GM12891 (cell line): ENCODE measurements around the gene ZBTB21.

ENCODE experiments used
- PAX5 ChIP-seq: IDR thresholded peaks from 2 replicates; pipeline ENCODE4 v1.6.1; 2011; ENCODE audit warnings: low read length, moderate library complexity, mild to moderate bottlenecking; ENCODE audit not compliant: insufficient read depth, severe bottlenecking
- POLR2A ChIP-seq: IDR thresholded peaks from 2 replicates; pipeline ENCODE4 v1.6.1; 2011; ENCODE audit warnings: low read depth, low read length, control low read depth
- POLR2AphosphoS5 ChIP-seq: IDR thresholded peaks from 2 replicates; pipeline ENCODE4 v1.6.1; 2011; ENCODE audit warnings: low read depth, low read length, control low read depth

GRCh38 chr21:41991659-41992058 is 18.5 kb downstream of the ZBTB21 start:
- TF ChIP-seq POLR2AphosphoS5 (no peak), POLR2A (no peak), PAX5 (no peak)
